Epithelial cell of esophagus (primary cell): ENCODE measurements around the gene C8B.

Source experiments
- DNase-seq: peaks from one replicate; pipeline ENCODE4 v3.0.0; 2010; ENCODE audit warnings: low read depth
- H3K4me3 ChIP-seq: 2 replicates; pipeline ENCODE4 v1.5.1; 2011; ENCODE audit warnings: mild to moderate bottlenecking, low read length, control low read depth
- TF ChIP-seq, protein P1 (sequence below): IDR thresholded peaks from 2 replicates; pipeline ENCODE4 v1.5.1; 2011; ENCODE audit warnings: low read depth, mild to moderate bottlenecking, low read length, control low read depth, inconsistent platforms; ENCODE audit not compliant: insufficient read depth; ENCODE audit errors: missing control alignments

C8B gene

DNA sequence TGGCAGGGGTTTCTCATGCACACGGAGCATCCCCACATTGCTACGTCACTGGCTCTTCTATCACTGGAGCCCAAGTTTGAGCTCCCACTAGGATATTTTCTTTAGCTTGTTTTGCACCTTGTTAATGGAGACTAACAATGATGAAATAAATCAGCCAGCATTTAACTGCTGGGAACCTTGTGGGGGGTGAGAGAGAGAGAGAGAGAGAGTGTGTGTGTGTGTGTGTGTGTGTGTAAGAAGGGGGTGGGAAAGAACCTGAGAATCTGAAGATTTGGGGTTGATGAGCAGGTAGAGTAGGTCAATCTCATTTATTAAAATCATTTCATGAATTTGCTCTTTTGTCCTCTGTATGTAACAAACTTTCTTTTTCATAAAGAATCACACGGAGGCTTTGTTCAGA lies 624 bp downstream of the C8B start:
- TF ChIP-seq, protein P1, sequence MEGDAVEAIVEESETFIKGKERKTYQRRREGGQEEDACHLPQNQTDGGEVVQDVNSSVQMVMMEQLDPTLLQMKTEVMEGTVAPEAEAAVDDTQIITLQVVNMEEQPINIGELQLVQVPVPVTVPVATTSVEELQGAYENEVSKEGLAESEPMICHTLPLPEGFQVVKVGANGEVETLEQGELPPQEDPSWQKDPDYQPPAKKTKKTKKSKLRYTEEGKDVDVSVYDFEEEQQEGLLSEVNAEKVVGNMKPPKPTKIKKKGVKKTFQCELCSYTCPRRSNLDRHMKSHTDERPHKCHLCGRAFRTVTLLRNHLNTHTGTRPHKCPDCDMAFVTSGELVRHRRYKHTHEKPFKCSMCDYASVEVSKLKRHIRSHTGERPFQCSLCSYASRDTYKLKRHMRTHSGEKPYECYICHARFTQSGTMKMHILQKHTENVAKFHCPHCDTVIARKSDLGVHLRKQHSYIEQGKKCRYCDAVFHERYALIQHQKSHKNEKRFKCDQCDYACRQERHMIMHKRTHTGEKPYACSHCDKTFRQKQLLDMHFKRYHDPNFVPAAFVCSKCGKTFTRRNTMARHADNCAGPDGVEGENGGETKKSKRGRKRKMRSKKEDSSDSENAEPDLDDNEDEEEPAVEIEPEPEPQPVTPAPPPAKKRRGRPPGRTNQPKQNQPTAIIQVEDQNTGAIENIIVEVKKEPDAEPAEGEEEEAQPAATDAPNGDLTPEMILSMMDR = no peak
- H3K4me3 ChIP-seq = no peak overlapping the region
- DNase-seq = no peak

DNA sequence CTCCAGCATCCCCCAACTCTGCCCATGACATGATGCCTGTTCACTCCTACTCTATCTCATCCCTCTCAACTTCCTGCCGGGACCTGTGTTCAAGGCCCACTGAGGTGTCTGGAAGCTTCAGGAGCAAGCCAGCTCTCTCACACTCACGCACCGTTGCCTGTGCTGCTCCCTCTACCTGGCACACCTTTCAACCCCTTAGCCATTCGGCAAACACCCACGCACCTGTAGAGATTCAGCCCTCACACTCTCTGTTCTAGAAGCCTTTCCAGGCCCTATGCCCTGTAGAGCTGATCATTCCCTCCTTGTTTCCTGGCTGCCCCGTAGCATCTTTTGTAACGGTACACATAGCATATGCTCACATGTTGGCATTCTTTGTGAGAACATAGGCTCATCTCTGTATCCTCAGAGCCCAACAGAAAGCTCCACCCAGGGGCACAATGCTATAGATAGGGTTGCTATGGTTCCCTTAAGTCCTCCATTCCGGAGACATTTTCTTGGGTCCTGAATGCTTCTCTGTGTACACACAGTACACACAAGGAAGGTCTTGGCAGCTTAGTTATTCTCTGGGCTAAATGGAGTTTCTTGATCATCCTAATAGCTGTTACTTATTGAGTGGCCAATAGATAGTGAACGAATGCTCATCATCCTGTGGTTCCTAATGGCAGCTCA lies 1.3 kb downstream of the C8B start:
- H3K4me3 ChIP-seq = no peak overlapping the region
- TF ChIP-seq, protein P1 = no peak
- no peak for DNase-seq

GRCh38 chr1:56963667-56964066 lies 2.1 kb downstream of the C8B start:
- no peak overlapping the region for H3K4me3 ChIP-seq
- DNase-seq = peak; percentile 38
- TF ChIP-seq, protein P1 = no peak

DNA sequence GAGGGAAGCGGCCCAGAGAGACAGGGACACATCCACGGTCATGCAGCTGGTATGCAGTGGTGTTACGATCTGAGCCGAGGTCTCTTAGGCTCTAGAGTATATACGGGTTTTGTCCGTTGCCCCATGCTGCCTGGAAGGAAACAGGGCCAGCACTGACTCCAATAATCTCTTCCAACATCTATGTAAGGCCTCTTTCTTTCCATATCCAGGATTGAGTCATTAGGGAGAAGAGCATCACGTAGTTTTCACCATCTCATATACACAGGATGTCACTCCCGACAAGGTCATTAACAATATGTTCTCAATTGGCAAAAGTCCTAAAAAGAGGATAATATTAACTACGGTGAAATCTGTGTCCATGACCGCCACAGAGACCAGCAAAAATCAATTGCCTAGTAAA lies 4.4 kb downstream of the C8B start:
- TF ChIP-seq, protein P1 = no peak
- H3K4me3 ChIP-seq = no peak overlapping the region
- DNase-seq = no peak

GRCh38 chr1:56958526-56958925 lies 7.3 kb downstream of the C8B start:
- TF ChIP-seq, protein P1 = no peak
- peak; percentile 27 for DNase-seq
- H3K4me3 ChIP-seq = no peak overlapping the region

- TF ChIP-seq, protein P1 = no peak
- DNase-seq = no peak
- no peak overlapping the region for H3K4me3 ChIP-seq
Measured at GRCh38 chr1:56957931-56958330, 7.9 kb downstream of the C8B start.

GRCh38 chr1:56954664-56955063 lies 11.2 kb downstream of the C8B start:
- H3K4me3 ChIP-seq = no peak overlapping the region
- TF ChIP-seq, protein P1 = no peak
- no peak for DNase-seq
